Activated CD8-positive, alpha-beta memory T cell treated with anti-CD3 and anti-CD28 coated beads for 1 hour (primary cell): ENCODE results near the gene EFNA5.

ENCODE experiments used
- DNase-seq, 2 donors: peaks; one replicate each; pipeline ENCODE4 v3.0.0-alpha.2; 2020; ENCODE audit warnings: low read depth in 1 of 2; ENCODE audit errors: extremely low read depth in 1 of 2

The EFNA5 gene

GRCh38 chr5:107554776-107555424 is 115.8 kb downstream of the EFNA5 start:
- no peak for DNase-seq

GRCh38 chr5:107553117-107553555 is 117.6 kb downstream of the EFNA5 start:
- no peak for DNase-seq

- no peak for DNase-seq
Observed at GRCh38 chr5:107551088-107551487, 119.6 kb downstream of the EFNA5 start.

GRCh38 chr5:107549567-107549966 is 121.2 kb downstream of the EFNA5 start:
- DNase-seq: no peak

DNA sequence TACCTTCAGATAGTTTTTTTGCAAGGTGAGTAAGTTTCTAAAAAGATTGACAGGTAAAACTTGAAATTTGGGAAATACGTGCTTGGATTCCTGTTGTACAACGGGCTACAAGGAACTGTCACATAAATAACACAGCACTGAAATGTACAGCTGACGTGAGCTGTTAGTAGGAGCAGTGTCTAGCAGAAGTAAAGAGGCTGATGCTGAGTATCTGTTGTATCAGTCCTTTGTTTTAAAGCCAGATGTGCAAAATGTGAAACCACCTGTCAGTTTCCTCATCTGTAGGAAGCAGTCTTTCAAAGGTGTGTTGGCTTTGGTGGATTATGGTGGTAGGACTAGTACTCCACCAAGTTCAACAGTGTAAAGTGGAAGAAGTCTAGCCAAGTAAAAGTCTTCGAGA is 122.3 kb downstream of the EFNA5 start:
- no peak for DNase-seq

DNA sequence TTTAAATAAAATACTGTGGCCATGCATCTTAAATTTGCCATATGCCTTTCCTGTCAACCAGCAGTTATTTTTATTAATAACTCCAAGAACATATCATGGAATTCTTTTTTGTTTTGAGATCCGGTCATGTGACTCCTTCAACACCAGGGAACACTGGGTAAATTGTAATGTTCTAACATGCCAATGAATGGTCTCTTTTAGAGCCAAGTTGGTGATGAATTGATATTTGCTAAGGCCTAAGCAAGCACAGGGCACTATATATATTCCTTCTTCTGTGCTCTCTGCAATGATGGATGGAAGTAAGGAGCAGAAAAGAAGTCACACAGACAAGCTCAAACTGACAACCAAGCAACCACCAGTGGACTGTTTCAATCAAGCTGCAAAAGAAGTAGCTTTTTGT is 124.0 kb downstream of the EFNA5 start:
- DNase-seq: no peak

GRCh38 chr5:107545486-107545885 is 125.3 kb downstream of the EFNA5 start:
- no peak for DNase-seq

DNA sequence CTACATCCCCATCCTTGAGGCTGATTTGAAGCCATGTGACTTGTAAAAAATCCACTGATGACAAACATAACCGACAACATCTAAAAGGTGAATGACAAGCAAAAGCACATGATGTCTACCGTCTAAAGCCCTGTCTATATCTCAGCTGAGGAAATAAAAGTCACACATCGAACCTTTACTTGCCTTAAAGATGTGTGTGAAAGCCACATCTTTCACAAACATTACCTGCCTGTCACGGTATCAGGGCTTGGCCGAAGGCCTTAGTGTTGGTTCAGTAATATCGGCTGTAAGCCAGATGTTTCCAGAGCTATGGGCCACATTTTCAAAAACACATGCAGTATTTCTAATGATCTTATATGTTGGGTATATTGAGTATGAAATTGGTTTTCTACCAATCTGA is 125.8 kb downstream of the EFNA5 start:
- DNase-seq: no peak

GRCh38 chr5:107544476-107544875 is 126.3 kb downstream of the EFNA5 start:
- no peak for DNase-seq

GRCh38 chr5:107543868-107544267 is 126.9 kb downstream of the EFNA5 start:
- no peak for DNase-seq

DNA sequence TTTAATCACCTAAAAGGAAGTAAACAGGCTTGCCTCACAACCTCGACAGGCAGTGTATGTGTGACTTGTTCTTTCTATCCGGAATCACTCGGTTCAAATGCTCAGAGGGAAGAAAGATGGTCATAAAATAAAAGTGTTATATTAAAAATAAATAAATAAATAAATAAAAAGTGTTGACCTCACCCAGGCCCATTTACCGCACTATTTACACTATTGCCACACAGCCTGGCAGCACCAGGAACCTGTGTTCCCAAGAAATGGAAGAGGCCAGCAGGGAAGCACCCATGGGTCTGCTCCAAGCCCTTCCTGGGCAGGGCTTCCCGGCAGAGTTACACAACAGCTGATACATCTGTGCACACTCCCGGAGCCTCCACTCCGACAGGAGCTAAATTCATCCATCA is 127.9 kb downstream of the EFNA5 start:
- DNase-seq: no peak

DNA sequence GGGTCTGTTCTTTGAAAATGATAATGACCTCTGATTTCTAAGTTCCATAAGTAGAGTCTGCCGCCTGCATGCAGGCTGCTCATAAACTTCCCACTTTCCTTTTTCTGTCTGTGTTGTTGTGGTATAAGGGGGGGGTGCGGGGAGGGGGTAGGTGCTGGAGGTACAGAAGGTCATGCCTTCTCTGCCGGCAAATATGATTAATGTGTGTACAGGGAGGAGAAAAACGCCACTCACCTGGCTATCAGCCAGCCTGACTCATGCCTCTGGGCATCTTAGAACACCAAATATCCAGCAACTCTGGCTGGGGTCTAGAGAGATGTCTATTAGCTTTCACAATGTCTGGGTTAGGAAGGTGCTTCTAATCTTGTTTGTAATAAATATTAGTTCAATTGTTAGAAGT is 128.3 kb downstream of the EFNA5 start:
- DNase-seq: no peak

DNA sequence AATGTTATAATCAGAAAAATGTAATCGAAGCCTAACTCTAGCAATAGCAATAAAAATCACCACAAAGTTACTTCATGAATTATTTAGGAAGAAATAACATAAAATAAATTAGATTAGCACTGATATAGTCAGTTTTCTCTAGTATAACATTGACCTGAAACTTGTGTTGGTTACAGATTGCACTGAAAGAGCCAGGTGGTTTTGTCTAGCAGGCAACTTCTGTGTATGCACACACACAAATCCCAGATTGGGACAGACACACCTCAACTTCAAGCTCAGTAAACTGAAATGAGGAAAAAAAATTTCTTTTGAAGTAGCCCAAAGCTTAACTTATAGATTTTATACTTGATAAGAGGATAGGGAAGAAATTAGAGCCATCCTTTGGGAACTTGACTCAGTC is 129.3 kb downstream of the EFNA5 start:
- DNase-seq: no peak

- no peak for DNase-seq
Observed at GRCh38 chr5:107539726-107540330, 130.9 kb downstream of the EFNA5 start.

DNA sequence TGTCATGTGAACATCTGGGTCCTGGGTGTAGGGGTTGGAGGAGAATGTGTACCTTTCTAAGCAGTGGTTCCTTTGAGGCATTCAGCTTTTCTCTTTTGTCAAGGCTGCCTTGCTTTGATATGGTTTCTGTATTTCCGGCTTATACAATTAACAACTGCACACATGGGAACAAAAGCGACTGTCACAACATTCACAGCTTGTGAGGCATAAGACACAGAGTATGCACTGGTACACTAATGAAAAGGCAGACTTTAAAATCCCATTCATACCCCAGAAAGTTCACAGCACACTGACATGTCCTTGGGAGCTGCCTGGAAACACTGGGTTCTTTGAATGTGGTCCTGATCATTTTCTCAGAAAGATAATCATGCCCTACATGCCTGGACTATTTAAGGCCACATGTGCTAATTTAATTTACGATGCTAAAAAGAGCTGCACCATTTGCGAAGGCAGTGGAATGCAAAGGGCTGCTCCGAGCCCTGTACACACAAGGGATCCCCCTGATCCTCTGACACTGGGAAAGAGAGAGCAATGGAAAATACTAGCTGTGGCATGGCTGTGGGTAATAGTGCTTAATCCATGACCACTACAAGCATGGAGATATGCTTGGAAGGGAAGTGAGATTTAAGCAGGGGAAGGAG is 131.8 kb downstream of the EFNA5 start:
- DNase-seq: no peak

DNA sequence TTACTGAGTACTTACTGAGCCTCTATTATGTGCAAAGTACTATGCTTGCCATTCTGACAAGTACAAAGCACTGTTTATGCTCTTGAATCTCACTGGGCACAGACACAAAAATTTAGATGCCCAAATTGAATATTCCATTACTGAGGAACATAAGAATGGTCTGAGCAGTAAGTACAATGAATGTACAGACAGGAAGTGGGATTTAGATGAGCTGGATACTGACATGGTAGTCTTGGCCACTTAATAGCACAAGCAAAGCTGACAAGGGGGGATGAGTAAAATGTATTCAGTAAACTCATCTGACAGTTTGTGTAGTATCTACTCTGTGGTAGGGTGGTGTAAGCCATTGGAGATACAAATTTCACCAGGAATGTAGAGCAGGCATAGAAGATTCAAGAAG is 132.4 kb downstream of the EFNA5 start:
- no peak for DNase-seq

- DNase-seq: no peak
Observed at GRCh38 chr5:107535849-107536248, 134.9 kb downstream of the EFNA5 start.

- no peak for DNase-seq
Observed at GRCh38 chr5:107533910-107534876, 136.5 kb downstream of the EFNA5 start.

- no peak for DNase-seq
Observed at GRCh38 chr5:107532916-107533315, 137.8 kb downstream of the EFNA5 start.

DNA sequence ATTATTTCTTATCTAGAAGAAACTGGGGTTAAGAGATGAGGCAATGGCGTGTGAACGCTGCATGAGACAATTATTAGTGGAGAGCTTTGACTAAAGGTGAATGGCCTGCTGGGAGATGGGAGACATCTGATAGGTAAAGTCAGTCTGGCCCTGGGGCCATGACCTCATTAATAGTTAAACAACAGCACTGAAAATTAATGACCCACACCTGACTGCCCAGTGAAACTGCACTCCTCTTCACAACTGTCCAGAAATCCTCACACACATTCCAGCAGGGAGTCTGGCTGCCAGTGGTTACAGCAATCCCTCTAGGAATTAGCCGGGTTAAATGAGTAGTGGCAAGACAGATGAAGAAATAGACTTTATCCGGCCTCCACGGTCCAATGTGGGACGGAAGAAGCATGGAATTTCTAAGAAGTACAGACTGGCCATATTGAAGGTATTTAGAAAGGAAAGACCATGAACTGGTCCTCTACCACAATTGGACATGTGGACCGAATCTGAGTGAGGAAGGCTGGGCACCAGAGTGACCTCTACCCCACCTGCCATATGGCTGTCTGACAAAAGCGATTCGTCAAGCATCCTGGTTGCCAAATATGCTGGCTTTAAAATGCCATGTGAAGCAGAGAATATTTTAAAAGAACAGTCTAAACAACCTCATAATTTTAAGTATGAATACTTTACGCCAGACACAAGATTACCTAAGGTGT is 138.4 kb downstream of the EFNA5 start:
- DNase-seq: no peak

DNA sequence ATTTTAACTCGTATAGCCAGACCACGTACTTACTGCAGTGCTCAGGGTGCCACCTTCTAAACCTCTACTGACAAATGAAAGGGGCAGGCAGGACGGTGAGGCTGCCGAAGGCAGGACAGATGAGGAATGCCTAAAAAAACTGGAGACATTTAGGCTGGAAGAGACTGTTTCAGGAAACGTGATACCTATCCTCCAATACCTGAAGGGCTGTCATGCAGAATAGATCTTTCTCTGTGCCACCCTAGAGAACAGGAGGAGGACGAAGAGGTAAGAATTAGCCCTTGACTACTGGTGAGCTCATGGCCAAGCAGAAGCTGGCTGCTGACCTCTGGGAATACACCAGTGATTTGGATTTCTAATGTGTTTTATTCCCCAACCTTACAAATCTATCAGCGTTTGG is 139.4 kb downstream of the EFNA5 start:
- DNase-seq: no peak
